GM13976 (cell line): ENCODE results near the gene RNF224.
A peak's percentile ranks its signal among the peaks of the same experiment; 100 is the strongest.

Source experiments
- DNase-seq: peaks from one replicate; pipeline ENCODE4 v3.0.0; 2012; ENCODE audit warnings: low spot score
- in situ Hi-C: fragments of 300-500 bp; cut with MboI; formaldehyde crosslinking; loops from one replicate; pipeline ENCODE4 v1.12.0; 2022; ENCODE audit warnings: low sequenced_read_pairs, mixed read lengths, inconsistent platforms; ENCODE audit not compliant: unreplicated experiment
- TF ChIP-seq, protein P1 (sequence below): IDR thresholded peaks from 2 replicates; pipeline ENCODE4 v1.5.1; 2012; ENCODE audit warnings: borderline replicate concordance, mild to moderate bottlenecking; ENCODE audit not compliant: insufficient read depth; ENCODE audit errors: extremely low read depth, missing control alignments, control extremely low read depth

Gene RNF224

DNA sequence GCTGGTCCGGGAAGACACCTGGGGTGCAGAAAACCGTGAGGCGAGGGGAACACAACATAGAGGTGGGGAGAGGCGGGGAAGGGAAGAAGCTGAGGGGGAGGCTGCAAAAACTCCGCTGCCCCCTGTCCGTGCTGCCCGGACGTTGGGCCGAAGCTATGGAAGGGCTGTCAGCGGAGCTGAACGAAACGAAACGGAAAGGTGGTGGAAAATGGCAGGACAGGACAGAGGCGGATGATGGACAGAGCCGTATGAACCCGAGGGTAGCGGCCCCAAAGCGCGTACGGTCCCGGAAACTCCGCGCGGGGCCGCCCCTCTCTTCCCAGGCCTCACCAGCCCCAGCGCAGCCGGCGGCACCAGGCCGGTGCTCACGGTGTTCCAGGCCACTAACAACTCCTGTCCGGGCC, 39.2 kb upstream of the RNF224 start:
- in situ Hi-C loops: no loop called here
- TF ChIP-seq, protein P1, sequence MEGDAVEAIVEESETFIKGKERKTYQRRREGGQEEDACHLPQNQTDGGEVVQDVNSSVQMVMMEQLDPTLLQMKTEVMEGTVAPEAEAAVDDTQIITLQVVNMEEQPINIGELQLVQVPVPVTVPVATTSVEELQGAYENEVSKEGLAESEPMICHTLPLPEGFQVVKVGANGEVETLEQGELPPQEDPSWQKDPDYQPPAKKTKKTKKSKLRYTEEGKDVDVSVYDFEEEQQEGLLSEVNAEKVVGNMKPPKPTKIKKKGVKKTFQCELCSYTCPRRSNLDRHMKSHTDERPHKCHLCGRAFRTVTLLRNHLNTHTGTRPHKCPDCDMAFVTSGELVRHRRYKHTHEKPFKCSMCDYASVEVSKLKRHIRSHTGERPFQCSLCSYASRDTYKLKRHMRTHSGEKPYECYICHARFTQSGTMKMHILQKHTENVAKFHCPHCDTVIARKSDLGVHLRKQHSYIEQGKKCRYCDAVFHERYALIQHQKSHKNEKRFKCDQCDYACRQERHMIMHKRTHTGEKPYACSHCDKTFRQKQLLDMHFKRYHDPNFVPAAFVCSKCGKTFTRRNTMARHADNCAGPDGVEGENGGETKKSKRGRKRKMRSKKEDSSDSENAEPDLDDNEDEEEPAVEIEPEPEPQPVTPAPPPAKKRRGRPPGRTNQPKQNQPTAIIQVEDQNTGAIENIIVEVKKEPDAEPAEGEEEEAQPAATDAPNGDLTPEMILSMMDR: no peak
- DNase-seq: no peak

DNA sequence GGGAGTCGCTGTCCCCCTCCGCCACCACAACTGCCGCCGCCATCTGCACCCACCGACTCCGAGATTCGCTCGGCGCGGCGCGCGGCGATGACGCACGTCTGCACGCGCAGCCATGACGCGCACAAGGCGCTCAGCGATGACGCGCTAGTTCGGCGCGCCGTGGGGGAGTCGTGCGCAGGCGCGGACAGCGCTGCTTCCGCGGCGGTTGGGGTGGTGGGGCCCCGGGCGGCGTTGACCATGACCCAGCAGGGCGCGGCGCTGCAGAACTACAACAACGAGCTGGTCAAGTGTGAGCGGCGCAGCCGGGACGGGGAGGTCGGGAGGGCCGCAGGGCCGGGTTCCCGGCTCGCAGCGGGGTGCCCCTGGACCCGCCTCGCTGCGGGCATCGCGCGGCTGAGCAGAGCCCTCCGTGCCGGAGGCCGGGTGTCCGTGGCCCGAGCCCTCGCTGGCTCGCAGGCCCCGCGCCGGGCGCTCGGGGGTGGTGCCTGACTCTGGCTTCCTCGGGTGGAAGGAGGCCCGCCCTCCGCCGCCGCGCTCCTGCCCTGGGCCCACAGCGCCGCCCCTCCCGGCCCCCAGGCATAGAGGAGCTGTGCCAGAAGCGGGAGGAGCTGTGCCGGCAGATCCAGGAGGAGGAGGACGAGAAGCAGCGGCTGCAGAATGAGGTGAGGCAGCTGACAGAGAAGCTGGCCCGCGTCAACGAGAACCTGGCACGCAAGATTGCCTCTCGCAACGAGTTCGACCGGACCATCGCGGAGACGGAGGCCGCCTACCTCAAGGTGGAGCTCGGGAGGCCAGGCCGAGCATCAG, 38.6 kb upstream of the RNF224 start, which contains the start of the genes ANAPC2 and SSNA1:
Gene ANAPC2, minus strand, starts transcription at position 71 of the 807 bp plus-strand sequence. Its CDS starts 28 bp downstream, at position 43.
Gene SSNA1, plus strand, starts transcription at position 187 of the 807 bp plus-strand sequence. Its CDS starts 51 bp downstream, at position 238.
- TF ChIP-seq, protein P1: peak; percentile 48
- in situ Hi-C loops: no loop called here

DNA sequence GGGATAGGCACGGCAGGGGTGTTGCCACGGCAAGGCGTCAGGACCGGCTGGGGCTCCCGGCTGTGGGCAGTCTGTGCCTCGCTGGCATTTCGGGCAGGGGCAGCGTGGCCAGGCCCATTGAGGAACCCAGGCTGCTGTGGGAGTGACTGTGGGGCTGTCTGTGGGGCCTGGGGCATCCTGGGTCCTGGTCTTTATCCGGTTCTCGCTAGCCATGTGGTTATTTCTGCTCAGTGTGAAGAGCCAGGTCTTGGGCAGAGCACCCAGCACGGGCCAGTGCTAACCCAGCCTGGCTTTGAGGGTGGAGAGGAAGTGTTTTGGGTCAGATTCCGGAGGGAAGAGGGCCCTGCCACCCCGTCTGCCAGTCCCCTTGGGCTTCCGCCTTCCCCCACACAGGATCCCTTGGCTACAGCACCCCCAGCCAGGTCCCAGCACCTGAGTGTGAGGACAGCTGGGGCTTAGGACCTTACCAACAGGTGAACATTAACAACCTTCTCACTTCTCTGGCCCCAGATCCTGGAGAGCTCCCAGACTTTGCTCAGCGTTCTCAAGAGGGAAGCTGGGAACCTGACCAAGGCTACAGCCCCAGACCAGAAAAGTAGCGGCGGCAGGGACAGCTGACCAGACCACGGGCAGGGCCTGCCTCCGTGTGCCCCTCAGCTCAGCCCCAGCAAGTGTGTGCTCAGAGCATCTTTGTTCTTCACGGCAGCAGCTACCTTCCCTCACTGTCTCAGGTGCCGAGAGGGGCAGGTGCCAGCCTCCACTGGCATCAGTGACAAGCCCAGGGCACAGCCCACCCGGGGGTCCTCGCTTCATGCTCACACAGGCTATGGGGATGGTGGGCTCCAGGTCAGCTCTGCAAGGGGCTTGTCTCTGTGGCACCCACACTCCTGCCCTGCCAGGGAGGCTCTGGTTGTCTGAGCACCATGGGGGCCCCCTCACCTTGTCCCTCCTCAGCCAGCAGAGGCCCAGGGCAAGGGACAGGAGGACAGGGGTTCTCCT, 37.7 kb upstream of the RNF224 start:
- TF ChIP-seq, protein P1: no peak
- in situ Hi-C loops: no loop called here
- DNase-seq: no peak

More for the DNA sequence above, 38.6 kb upstream of the RNF224 start, which contains the start of the genes ANAPC2 and SSNA1:
- DNase-seq: peak; percentile 98

DNA sequence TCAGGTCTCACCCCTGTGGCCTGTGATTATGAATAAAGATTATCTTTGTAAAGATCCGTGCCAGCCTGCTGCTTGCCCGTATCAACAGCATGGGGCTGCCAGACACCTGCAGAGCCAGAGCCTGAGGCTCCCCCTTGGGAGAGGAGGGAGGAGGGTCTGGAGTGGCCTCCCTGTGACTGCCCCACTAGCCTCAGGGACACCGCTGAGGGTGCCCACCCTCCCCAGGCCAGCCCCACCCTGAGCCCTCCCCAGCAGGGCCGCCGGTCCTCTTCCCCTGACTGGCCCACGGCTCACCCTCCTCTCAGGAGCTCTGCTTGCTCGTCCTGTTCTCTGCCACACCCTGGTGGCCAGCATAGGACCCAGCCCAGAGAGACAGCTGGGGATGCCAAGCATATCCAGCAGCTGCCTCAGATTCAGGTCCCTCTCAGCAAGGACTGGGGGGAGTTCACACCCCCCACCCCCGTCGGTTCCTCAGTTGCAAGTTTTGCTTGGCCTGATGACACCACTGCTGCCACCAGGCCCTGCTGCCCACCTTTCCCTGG, 36.9 kb upstream of the RNF224 start:
- TF ChIP-seq, protein P1: no peak
- in situ Hi-C loops: no loop called here
- no peak for DNase-seq

DNA sequence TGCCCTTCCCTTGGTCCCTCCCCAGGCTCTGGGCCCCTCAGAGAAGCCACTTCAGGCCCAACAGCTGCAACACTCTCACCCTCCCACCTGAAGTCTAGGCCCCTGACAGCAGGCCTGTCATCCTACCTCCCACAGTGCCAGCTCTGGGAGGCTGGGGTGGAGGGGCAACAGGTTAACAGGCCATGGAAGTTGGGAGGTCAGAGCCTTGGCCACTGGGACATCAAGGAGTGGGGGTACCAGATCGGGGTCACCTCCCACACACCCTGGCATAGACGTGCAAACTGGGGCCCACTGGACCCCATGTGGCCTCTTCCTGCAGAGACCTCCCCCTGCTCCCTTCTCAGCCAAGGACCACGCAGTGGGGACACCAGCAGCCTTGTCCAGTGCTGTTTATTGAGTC, 36.1 kb upstream of the RNF224 start:
- TF ChIP-seq, protein P1: no peak

DNA sequence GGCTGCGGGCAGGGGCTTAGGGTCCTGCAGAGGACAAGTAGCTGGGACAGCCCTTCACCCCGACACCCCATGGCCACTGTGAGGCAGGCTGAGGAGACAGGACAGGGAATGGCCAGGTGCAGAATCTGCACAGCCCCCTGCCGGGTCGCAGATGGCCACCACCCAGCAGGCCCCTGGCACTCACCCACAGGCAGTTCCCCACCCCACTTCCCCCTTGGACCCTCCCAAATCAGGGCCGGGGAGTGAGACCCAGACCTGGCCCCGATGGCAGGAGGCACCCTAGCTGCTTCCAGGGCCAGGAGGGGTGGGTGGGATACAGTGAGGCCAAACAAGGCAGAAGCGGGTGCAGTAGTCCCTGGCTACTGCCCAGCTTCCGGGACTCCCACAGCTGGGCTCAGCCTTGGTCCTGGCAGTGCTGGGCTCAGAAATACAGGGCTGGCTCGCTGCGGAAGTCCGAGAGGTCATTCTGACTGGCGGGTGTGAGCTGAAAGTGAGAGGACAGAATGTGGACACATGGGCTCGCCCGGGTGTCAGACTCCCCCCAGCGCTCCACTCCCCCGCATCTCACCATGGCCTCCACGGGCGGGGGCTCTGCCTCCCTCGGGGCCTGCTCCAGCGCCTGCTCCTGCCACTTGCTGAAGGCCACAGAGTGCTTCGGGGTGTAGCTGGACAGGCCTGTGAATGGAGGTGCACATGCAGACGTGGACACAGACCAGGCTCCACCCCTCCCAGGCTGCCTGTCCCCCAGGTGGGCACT, 35.4 kb upstream of the RNF224 start:
- TF ChIP-seq, protein P1: no peak
- no peak for DNase-seq
- in situ Hi-C loops: no loop called here

More for the DNA sequence above, 36.1 kb upstream of the RNF224 start:
- DNase-seq: no peak
- in situ Hi-C loops: no loop called here
